Neural cell (in vitro differentiated cells): Measurements from ENCODE around the gene PARM1. TPM values are rescaled to one million over a fixed set of nuclear protein-coding genes. Genes with fewer than 3 reads are reported as not detected.

Experiments used
- H2AFZ ChIP-seq: fragments of 200-600, 300-800 bp; sonication (generic), shearing (Covaris generic); 2 replicates; pipeline ENCODE4 v1.6.0; 2014; ENCODE audit warnings: low read depth, mild to moderate bottlenecking, antibody characterized with exemption, low read length, moderate library complexity
- H3F3A ChIP-seq: fragments of 200-600 bp; shearing (Covaris generic); 2 replicates; pipeline ENCODE4 v1.6.1; 2016; ENCODE audit warnings: mild to moderate bottlenecking, moderate library complexity, mixed read lengths, antibody characterized with exemption, low read length; ENCODE audit not compliant: insufficient read depth, poor library complexity, severe bottlenecking
- H3K27ac ChIP-seq: fragments of 200-600, 300-800 bp; sonication (generic), shearing (Covaris generic); 2 replicates; pipeline ENCODE4 v1.5.1; 2014; ENCODE audit warnings: mild to moderate bottlenecking, low read length, moderate library complexity
- H3K27me3 ChIP-seq: fragments of 300-800, 200-600 bp; sonication (generic), shearing (Covaris generic); 2 replicates; pipeline ENCODE4 v1.6.0; 2014; ENCODE audit warnings: mild to moderate bottlenecking, low read depth, low read length, moderate library complexity; ENCODE audit not compliant: insufficient read depth
- H3K36me3 ChIP-seq: fragments of 300-800, 200-600 bp; sonication (generic), shearing (Covaris generic); 2 replicates; pipeline ENCODE4 v1.5.1; 2014; ENCODE audit warnings: mild to moderate bottlenecking, antibody characterized with exemption, low read length, moderate library complexity; ENCODE audit not compliant: insufficient read depth
- H3K4me2 ChIP-seq: fragments of 300-800, 200-600 bp; sonication (generic), shearing (Covaris generic); 2 replicates; pipeline ENCODE4 v1.6.0; 2014; ENCODE audit warnings: mild to moderate bottlenecking, low read length
- H3K4me3 ChIP-seq: fragments of 300-800, 200-600 bp; sonication (generic), shearing (Covaris generic); 2 replicates; pipeline ENCODE4 v1.5.1; 2014; ENCODE audit warnings: mild to moderate bottlenecking, low read length, moderate library complexity
- H3K79me2 ChIP-seq: fragments of 200-600 bp; shearing (Covaris generic); replicated peaks from 2 replicates; pipeline ENCODE4 v1.6.0; 2014; ENCODE audit warnings: mild to moderate bottlenecking, low read length, moderate library complexity; ENCODE audit not compliant: insufficient read depth
- H3K9ac ChIP-seq: fragments of 300-800, 200-600 bp; sonication (generic), shearing (Covaris generic); 2 replicates; pipeline ENCODE4 v1.6.1; 2016; ENCODE audit warnings: mild to moderate bottlenecking, low read length, mixed read lengths
- H3K9me2 ChIP-seq: fragments of 200-600 bp; shearing (Covaris generic); 2 replicates; pipeline ENCODE4 v1.6.1; 2016; ENCODE audit warnings: mild to moderate bottlenecking, low read length, mixed read lengths; ENCODE audit not compliant: insufficient read depth
- H3K9me3 ChIP-seq: fragments of 200-600, 300-800 bp; sonication (generic), shearing (Covaris generic); 2 replicates; pipeline ENCODE4 v1.6.1; 2016; ENCODE audit warnings: mild to moderate bottlenecking, mixed run types, low read length, moderate library complexity, mixed read lengths
- H4K20me1 ChIP-seq: fragments of 200-600 bp; shearing (Covaris generic); 2 replicates; pipeline ENCODE4 v1.6.1; 2016; ENCODE audit warnings: mild to moderate bottlenecking, mixed run types; ENCODE audit not compliant: insufficient read depth
- CTCF ChIP-seq: fragments of 450-650 bp; IDR thresholded peaks from 2 replicates; pipeline ENCODE4 v1.5.1; 2014; ENCODE audit warnings: antibody characterized with exemption, mild to moderate bottlenecking, moderate library complexity; ENCODE audit not compliant: poor library complexity, severe bottlenecking
- EP300 ChIP-seq: fragments of 450-650 bp; conservative IDR thresholded peaks from 2 replicates; pipeline ENCODE4 v1.6.1; 2014; ENCODE audit warnings: antibody characterized with exemption, mild to moderate bottlenecking, moderate library complexity; ENCODE audit not compliant: poor library complexity, severe bottlenecking
- EZH2 ChIP-seq: fragments of 200-600, 300-800 bp; shearing (Covaris generic), sonication (generic); IDR thresholded peaks from 2 replicates; pipeline ENCODE4 v1.6.1; 2014; ENCODE audit warnings: antibody characterized with exemption, low read length, borderline replicate concordance, mild to moderate bottlenecking; ENCODE audit not compliant: insufficient read depth, poor library complexity, severe bottlenecking
- MXI1 ChIP-seq: fragments of 450-650 bp; conservative IDR thresholded peaks from 2 replicates; pipeline ENCODE4 v1.6.1; 2014; ENCODE audit warnings: antibody characterized with exemption, mild to moderate bottlenecking; ENCODE audit not compliant: poor library complexity, severe bottlenecking
- POLR2AphosphoS5 ChIP-seq: IDR thresholded peaks from 2 replicates; pipeline ENCODE4 v1.6.1; 2012
- RAD21 ChIP-seq: fragments of 450-650 bp; conservative IDR thresholded peaks from 2 replicates; pipeline ENCODE4 v1.6.1; 2014; ENCODE audit warnings: antibody characterized with exemption, mild to moderate bottlenecking, moderate library complexity
- SMC3 ChIP-seq: fragments of 450-650 bp; conservative IDR thresholded peaks from 2 replicates; pipeline ENCODE4 v1.6.1; 2014; ENCODE audit warnings: antibody characterized with exemption, mild to moderate bottlenecking, moderate library complexity; ENCODE audit not compliant: poor library complexity
- TAF1 ChIP-seq: IDR thresholded peaks from 2 replicates; pipeline ENCODE4 v1.6.1; 2012; ENCODE audit warnings: low read depth
- polyA plus RNA-seq: library from polyadenylated mRNA; depleted of rRNA; stranded (reverse); fragments of >200 nt; gene quantifications from 2 replicates; pipeline ENCODE4 v1.2.3, GENCODE V29; 2014
- TF ChIP-seq, protein P1 (sequence below): IDR thresholded peaks from 2 replicates; pipeline ENCODE4 v1.6.1; 2012; ENCODE audit warnings: borderline replicate concordance

The PARM1 gene
- polyA plus RNA-seq, 1 donor from 2014 or later, result 1.3 TPM

GRCh38 chr4:75018811-75019479, 86.0 kb downstream of the PARM1 start:
- Histone ChIP-seq H3K9me3 (no peaks in the 10 kb centered on the region), H3K4me2 (no peak overlapping the region), H2AFZ (no peak overlapping the region), H3K79me2 (no peaks in the 10 kb centered on the region), H3K9ac (no peak overlapping the region), H4K20me1 (no peaks in the 10 kb centered on the region), H3K4me3 (no peak overlapping the region), H3K27ac (no peak overlapping the region), H3F3A (no peaks in the 10 kb centered on the region), H3K27me3 (no peaks in the 10 kb centered on the region), H3K9me2 (no peaks in the 10 kb centered on the region), H3K36me3 (no peaks in the 10 kb centered on the region)
- TF ChIP-seq EP300 (no peak), MXI1 (no peak), SMC3 (no peak), CTCF (no peak), POLR2AphosphoS5 (no peak), RAD21 (no peak), TAF1 (no peak), EZH2 (no peak)
- TF ChIP-seq, protein P1, sequence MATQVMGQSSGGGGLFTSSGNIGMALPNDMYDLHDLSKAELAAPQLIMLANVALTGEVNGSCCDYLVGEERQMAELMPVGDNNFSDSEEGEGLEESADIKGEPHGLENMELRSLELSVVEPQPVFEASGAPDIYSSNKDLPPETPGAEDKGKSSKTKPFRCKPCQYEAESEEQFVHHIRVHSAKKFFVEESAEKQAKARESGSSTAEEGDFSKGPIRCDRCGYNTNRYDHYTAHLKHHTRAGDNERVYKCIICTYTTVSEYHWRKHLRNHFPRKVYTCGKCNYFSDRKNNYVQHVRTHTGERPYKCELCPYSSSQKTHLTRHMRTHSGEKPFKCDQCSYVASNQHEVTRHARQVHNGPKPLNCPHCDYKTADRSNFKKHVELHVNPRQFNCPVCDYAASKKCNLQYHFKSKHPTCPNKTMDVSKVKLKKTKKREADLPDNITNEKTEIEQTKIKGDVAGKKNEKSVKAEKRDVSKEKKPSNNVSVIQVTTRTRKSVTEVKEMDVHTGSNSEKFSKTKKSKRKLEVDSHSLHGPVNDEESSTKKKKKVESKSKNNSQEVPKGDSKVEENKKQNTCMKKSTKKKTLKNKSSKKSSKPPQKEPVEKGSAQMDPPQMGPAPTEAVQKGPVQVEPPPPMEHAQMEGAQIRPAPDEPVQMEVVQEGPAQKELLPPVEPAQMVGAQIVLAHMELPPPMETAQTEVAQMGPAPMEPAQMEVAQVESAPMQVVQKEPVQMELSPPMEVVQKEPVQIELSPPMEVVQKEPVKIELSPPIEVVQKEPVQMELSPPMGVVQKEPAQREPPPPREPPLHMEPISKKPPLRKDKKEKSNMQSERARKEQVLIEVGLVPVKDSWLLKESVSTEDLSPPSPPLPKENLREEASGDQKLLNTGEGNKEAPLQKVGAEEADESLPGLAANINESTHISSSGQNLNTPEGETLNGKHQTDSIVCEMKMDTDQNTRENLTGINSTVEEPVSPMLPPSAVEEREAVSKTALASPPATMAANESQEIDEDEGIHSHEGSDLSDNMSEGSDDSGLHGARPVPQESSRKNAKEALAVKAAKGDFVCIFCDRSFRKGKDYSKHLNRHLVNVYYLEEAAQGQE, result no peak

DNA sequence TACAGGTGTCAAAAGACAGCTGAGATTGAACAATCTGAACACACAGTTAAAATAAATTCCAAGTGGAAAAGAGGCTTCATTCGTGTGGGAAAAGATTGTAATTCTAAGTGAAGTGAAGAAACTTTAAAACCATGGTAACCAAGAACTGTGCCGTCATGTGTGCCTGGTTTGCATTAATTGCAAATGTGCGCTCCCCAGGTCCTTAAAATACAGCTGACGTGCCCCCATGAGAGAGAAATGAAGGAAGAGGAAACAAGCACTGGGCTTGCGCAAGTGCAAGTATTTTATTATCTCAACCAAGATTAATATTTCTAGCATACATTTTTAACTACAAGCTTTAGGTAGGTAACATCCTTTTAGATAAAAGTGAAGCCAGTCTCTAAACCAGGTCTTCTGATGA, 92.5 kb downstream of the PARM1 start:
- no peak overlapping the region for H3K4me3 ChIP-seq
- H3K79me2 ChIP-seq, result no peaks in the 10 kb centered on the region
- no peaks in the 10 kb centered on the region for H4K20me1 ChIP-seq
- no peak overlapping the region for H3K4me2 ChIP-seq
- H3K27me3 ChIP-seq, result no peaks in the 10 kb centered on the region
- H3K9me2 ChIP-seq, result no peaks in the 10 kb centered on the region
- H3K36me3 ChIP-seq, result no peaks in the 10 kb centered on the region
- H3F3A ChIP-seq, result no peaks in the 10 kb centered on the region
- no peak overlapping the region for H3K27ac ChIP-seq
- no peaks in the 10 kb centered on the region for H3K9me3 ChIP-seq
- no peak overlapping the region for H2AFZ ChIP-seq
- H3K9ac ChIP-seq, result no peak overlapping the region
- TF ChIP-seq EP300 (no peak), TAF1 (no peak), POLR2AphosphoS5 (no peak), RAD21 (no peak), EZH2 (no peak), MXI1 (no peak), CTCF (no peak), SMC3 (no peak)
- TF ChIP-seq, protein P1, result no peak
